K562 (cell line): ENCODE measurements around the gene LAPTM5. TPM values are rescaled to one million over a fixed set of nuclear protein-coding genes. Genes with fewer than 3 reads are reported as not detected.

Source experiments
- CREB5 ChIP-seq: fragments of 250-450 bp; sonication (Bioruptor Pico); IDR thresholded peaks from 2 replicates; pipeline ENCODE4 v1.5.0; 2020; ENCODE audit warnings: mild to moderate bottlenecking
- ETV5 ChIP-seq: sonication (generic); formaldehyde crosslinking; IDR thresholded peaks from 2 replicates; pipeline ENCODE4 v1.4.0; 2020; ENCODE audit warnings: low read depth, mild to moderate bottlenecking, missing genetic modification reagents
- ETV6 ChIP-seq, 3 experiments: fragments of 150-350 bp in 1 of 3; sonication (generic) in 1 of 3; formaldehyde crosslinking in 1 of 3; IDR thresholded peaks; 2 replicates each; pipeline versions ENCODE4 v1.6.1 to v1.8.0; 2014 to 2022; ENCODE audit warnings: borderline replicate concordance in 2 of 3, low read depth in 2 of 3, antibody characterized with exemption in 1 of 3, low read length in 1 of 3, mild to moderate bottlenecking in 1 of 3, missing genetic modification reagents in 1 of 3
- GTF2A2 ChIP-seq: IDR thresholded peaks from 2 replicates; pipeline ENCODE4 v1.6.1; 2016; ENCODE audit warnings: mild to moderate bottlenecking, missing genetic modification characterization, missing compliant biosample characterization
- HBP1 ChIP-seq: fragments of 450-650 bp; formaldehyde crosslinking; IDR thresholded peaks from 2 replicates; pipeline ENCODE4 v1.4.0; 2022; ENCODE audit warnings: missing genetic modification characterization
- NFIC ChIP-seq: fragments of 450-650 bp; IDR thresholded peaks from 2 replicates; pipeline ENCODE4 v1.6.1; 2017; ENCODE audit warnings: mild to moderate bottlenecking, inconsistent platforms
- PHB2 ChIP-seq: fragments of 450-650 bp; IDR thresholded peaks from 2 replicates; pipeline ENCODE4 v1.6.1; 2017; ENCODE audit warnings: low read depth
- RFX1 ChIP-seq: fragments of 450-650 bp; IDR thresholded peaks from 2 replicates; pipeline ENCODE4 v1.6.1; 2016; ENCODE audit warnings: mild to moderate bottlenecking, moderate library complexity
- SRSF3 ChIP-seq: fragments of 200-400 bp; formaldehyde crosslinking; IDR thresholded peaks from 2 replicates; pipeline ENCODE4 v1.6.1; 2016; ENCODE audit warnings: mild to moderate bottlenecking, low read length, moderate library complexity; ENCODE audit not compliant: insufficient read depth
- ZBED1 ChIP-seq: IDR thresholded peaks from 2 replicates; pipeline ENCODE4 v1.6.1; 2014
- ZNF766 ChIP-seq: fragments of 200-800 bp; sonication (Bioruptor generic); conservative IDR thresholded peaks from 2 replicates; pipeline ENCODE4 v1.6.1; 2016; ENCODE audit warnings: missing genetic modification characterization, missing compliant biosample characterization
- polyA plus RNA-seq, 8 experiments: library from polyadenylated mRNA; depleted of rRNA in 4 of 8; stranded (reverse) in 5 of 8; unstranded in 3 of 8; fragments of >200 nt; fragmentation: Nextera tagmentation in 2 of 8; fragmentation: Illumina TruSeq in 1 of 8; extraction: Ambion mirVana in 2 of 8; extraction: Trizol in 1 of 8; gene quantifications; 2 replicates each; pipeline versions ENCODE4 v1.2.1 to v1.2.3, GENCODE V29; 2011 to 2014; ENCODE audit warnings: inconsistent platforms in 1 of 8, missing spikeins in 1 of 8
- total RNA-seq, 7 experiments: library from RNA; depleted of rRNA in 6 of 7; stranded (reverse); fragments of >200 nt in 6 of 7; fragmentation: Illumina TruSeq in 2 of 7; extraction: Trizol in 2 of 7; gene quantifications; 2 replicates each; pipeline versions ENCODE4 v1.2.1 to v1.2.3, GENCODE V29; 2011 to 2021; ENCODE audit warnings: low replicate concordance in 1 of 7
- TF ChIP-seq, protein P1 (sequence below): sonication (generic); formaldehyde crosslinking; IDR thresholded peaks from 2 replicates; pipeline ENCODE4 v1.8.0; 2023; ENCODE audit warnings: missing genetic modification reagents, mild to moderate bottlenecking, borderline replicate concordance
- TF ChIP-seq, protein P2 (sequence below): fragments of 450-650 bp; IDR thresholded peaks from 2 replicates; pipeline ENCODE4 v1.6.1; 2017; ENCODE audit warnings: antibody characterized with exemption, mild to moderate bottlenecking

Gene LAPTM5
- total and polyA plus RNA-seq, 9 of the 15 experiments (the other 6 are each of a cell fraction or from before 2014, with no cell fraction given) = 2.4 to 47.3 (median 20.3) TPM

GRCh38 chr1:30768830-30769718 is 11.5 kb upstream of the LAPTM5 start (continued):
- TF ChIP-seq, protein P1, sequence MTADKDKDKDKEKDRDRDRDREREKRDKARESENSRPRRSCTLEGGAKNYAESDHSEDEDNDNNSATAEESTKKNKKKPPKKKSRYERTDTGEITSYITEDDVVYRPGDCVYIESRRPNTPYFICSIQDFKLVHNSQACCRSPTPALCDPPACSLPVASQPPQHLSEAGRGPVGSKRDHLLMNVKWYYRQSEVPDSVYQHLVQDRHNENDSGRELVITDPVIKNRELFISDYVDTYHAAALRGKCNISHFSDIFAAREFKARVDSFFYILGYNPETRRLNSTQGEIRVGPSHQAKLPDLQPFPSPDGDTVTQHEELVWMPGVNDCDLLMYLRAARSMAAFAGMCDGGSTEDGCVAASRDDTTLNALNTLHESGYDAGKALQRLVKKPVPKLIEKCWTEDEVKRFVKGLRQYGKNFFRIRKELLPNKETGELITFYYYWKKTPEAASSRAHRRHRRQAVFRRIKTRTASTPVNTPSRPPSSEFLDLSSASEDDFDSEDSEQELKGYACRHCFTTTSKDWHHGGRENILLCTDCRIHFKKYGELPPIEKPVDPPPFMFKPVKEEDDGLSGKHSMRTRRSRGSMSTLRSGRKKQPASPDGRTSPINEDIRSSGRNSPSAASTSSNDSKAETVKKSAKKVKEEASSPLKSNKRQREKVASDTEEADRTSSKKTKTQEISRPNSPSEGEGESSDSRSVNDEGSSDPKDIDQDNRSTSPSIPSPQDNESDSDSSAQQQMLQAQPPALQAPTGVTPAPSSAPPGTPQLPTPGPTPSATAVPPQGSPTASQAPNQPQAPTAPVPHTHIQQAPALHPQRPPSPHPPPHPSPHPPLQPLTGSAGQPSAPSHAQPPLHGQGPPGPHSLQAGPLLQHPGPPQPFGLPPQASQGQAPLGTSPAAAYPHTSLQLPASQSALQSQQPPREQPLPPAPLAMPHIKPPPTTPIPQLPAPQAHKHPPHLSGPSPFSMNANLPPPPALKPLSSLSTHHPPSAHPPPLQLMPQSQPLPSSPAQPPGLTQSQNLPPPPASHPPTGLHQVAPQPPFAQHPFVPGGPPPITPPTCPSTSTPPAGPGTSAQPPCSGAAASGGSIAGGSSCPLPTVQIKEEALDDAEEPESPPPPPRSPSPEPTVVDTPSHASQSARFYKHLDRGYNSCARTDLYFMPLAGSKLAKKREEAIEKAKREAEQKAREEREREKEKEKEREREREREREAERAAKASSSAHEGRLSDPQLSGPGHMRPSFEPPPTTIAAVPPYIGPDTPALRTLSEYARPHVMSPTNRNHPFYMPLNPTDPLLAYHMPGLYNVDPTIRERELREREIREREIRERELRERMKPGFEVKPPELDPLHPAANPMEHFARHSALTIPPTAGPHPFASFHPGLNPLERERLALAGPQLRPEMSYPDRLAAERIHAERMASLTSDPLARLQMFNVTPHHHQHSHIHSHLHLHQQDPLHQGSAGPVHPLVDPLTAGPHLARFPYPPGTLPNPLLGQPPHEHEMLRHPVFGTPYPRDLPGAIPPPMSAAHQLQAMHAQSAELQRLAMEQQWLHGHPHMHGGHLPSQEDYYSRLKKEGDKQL (CRISPR knock-in tag) = no peak
- TF ChIP-seq PHB2 = peak; percentile 100
- TF ChIP-seq CREB5 (CRISPR knock-in tag) = peak; percentile 83
- peak; percentile 72; the same call in 1 of the 2 replicates for TF ChIP-seq GTF2A2 (tag)
- no peak for TF ChIP-seq SRSF3
- no peak for TF ChIP-seq RFX1
- peak; percentile 100 for TF ChIP-seq ETV5 (CRISPR knock-in tag)
- TF ChIP-seq ZNF766 (CRISPR knock-in tag) = peak; percentile 99
- peak in 1 of 2 experiments; percentile 93; a peak in 1 of 4 replicates for TF ChIP-seq ETV6 (IDR thresholded peaks at IDR 0.05; ENCODE audit: borderline replicate concordance in 1 of 2, low read depth in 2 of 2, low read length in 1 of 2)
- TF ChIP-seq ETV6 (CRISPR knock-in tag; IDR thresholded peaks at IDR 0.05; ENCODE audit: borderline replicate concordance) = no peak
- peak; percentile 99 for TF ChIP-seq HBP1 (CRISPR knock-in tag)
- TF ChIP-seq ZBED1 = peak; percentile 98
- TF ChIP-seq, protein P2, sequence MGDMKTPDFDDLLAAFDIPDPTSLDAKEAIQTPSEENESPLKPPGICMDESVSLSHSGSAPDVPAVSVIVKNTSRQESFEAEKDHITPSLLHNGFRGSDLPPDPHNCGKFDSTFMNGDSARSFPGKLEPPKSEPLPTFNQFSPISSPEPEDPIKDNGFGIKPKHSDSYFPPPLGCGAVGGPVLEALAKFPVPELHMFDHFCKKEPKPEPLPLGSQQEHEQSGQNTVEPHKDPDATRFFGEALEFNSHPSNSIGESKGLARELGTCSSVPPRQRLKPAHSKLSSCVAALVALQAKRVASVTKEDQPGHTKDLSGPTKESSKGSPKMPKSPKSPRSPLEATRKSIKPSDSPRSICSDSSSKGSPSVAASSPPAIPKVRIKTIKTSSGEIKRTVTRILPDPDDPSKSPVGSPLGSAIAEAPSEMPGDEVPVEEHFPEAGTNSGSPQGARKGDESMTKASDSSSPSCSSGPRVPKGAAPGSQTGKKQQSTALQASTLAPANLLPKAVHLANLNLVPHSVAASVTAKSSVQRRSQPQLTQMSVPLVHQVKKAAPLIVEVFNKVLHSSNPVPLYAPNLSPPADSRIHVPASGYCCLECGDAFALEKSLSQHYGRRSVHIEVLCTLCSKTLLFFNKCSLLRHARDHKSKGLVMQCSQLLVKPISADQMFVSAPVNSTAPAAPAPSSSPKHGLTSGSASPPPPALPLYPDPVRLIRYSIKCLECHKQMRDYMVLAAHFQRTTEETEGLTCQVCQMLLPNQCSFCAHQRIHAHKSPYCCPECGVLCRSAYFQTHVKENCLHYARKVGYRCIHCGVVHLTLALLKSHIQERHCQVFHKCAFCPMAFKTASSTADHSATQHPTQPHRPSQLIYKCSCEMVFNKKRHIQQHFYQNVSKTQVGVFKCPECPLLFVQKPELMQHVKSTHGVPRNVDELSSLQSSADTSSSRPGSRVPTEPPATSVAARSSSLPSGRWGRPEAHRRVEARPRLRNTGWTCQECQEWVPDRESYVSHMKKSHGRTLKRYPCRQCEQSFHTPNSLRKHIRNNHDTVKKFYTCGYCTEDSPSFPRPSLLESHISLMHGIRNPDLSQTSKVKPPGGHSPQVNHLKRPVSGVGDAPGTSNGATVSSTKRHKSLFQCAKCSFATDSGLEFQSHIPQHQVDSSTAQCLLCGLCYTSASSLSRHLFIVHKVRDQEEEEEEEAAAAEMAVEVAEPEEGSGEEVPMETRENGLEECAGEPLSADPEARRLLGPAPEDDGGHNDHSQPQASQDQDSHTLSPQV = peak; percentile 99
- TF ChIP-seq NFIC = peak; percentile 99
